ENCODE results near the gene SMG7.

DNA sequence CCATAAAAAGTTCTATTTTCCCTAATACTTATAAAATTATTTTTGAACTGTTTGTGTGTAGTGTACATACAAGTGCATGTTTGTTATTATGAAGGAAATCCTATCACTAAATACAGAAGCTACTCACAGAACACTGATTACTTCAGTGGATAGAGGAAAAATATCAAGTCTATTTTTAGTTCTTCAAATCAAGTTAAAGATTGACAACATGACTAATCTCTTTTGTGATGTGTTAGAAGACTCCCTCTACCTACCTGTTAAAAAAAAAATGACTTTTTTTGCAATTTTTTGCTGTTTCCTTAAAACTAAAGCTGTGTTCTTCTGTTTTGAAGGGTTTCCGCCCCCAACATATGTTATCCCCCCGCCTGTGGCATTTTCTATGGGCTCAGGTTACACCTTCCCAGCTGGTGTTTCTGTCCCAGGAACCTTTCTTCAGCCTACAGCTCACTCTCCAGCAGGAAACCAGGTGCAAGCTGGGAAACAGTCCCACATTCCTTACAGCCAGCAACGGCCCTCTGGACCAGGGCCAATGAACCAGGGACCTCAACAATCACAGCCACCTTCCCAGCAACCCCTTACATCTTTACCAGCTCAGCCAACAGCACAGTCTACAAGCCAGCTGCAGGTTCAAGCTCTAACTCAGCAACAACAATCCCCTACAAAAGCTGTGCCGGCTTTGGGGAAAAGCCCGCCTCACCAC, 72.4 kb downstream of the SMG7 start:
- TF ChIP-seq, protein P1, sequence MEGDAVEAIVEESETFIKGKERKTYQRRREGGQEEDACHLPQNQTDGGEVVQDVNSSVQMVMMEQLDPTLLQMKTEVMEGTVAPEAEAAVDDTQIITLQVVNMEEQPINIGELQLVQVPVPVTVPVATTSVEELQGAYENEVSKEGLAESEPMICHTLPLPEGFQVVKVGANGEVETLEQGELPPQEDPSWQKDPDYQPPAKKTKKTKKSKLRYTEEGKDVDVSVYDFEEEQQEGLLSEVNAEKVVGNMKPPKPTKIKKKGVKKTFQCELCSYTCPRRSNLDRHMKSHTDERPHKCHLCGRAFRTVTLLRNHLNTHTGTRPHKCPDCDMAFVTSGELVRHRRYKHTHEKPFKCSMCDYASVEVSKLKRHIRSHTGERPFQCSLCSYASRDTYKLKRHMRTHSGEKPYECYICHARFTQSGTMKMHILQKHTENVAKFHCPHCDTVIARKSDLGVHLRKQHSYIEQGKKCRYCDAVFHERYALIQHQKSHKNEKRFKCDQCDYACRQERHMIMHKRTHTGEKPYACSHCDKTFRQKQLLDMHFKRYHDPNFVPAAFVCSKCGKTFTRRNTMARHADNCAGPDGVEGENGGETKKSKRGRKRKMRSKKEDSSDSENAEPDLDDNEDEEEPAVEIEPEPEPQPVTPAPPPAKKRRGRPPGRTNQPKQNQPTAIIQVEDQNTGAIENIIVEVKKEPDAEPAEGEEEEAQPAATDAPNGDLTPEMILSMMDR (IDR thresholded peaks at IDR 0.05; ENCODE audit: extremely low read depth in 1 of 2, insufficient read depth in 1 of 2, low read depth in 1 of 2, low read length in 2 of 2), result no peak
- TF ChIP-seq EZH2 (IDR thresholded peaks at IDR 0.05; ENCODE audit: borderline replicate concordance, low read depth, low read length, severe bottlenecking) (no peak), POLR2A (IDR thresholded peaks at IDR 0.05; ENCODE audit: low read depth, low read length) (no peak), GATA2 (IDR thresholded peaks at IDR 0.05; ENCODE audit: insufficient read depth, insufficient read length, low read depth, low read length) (no peak), POLR2AphosphoS5 (IDR thresholded peaks at IDR 0.05; ENCODE audit: insufficient read depth, low read depth, low read length) (no peak), MYC (IDR thresholded peaks at IDR 0.05; ENCODE audit: low read depth, low read length) (no peak), JUN (IDR thresholded peaks at IDR 0.05; ENCODE audit: borderline replicate concordance, insufficient read depth, insufficient read length, low read depth) (no peak)
- TF ChIP-seq, protein P2, sequence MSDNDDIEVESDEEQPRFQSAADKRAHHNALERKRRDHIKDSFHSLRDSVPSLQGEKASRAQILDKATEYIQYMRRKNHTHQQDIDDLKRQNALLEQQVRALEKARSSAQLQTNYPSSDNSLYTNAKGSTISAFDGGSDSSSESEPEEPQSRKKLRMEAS (IDR thresholded peaks at IDR 0.05; ENCODE audit: insufficient read depth, insufficient read length), result no peak
